GM21367 (cell line): ENCODE results near the gene NFIA.

Experiments
- ATAC-seq: cut with Tn5 transposase; IDR thresholded peaks from one replicate; pipeline ENCODE4 v1.9.1; 2021; ENCODE audit not compliant: unreplicated experiment

Gene NFIA

DNA sequence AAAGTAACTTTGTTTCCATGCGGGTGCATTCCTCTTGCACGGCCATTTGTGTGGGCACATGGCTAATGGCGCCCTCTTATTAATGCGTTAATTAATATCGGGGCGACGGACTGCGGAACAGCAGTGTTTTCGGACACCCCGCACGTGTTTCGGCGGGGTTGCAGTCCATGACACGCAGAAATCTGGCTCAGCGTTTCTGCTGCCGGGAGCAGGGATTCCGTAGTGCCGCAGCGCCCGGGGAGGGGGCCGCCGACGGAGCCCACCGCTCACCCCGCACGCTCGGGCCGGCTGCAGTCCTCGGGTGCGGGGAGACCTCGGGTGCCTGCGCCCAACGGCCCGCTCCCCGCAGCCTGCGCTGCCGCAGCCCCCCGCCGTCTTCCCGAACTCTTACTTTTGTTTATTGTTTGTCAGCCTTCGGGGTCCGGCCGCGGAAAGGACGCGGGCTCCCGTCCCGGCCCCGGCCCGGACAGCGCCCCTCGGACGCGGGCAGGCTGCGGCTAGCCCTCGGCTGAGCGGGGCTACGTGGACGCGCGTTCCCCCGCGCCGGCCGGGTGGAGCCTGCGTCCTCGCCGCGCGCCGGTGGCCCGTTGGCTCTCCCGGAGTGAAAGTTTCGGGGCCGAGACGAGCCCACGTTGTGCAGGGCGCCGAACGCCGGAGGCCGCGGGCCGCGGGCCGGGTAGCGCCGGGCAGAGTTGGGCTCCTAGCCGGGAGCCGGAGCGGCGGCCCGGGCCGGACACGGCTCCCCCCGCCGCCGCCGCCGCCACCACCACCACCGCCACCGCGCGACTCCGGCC, 849 bp downstream of the NFIA start:
- no peak for ATAC-seq

DNA sequence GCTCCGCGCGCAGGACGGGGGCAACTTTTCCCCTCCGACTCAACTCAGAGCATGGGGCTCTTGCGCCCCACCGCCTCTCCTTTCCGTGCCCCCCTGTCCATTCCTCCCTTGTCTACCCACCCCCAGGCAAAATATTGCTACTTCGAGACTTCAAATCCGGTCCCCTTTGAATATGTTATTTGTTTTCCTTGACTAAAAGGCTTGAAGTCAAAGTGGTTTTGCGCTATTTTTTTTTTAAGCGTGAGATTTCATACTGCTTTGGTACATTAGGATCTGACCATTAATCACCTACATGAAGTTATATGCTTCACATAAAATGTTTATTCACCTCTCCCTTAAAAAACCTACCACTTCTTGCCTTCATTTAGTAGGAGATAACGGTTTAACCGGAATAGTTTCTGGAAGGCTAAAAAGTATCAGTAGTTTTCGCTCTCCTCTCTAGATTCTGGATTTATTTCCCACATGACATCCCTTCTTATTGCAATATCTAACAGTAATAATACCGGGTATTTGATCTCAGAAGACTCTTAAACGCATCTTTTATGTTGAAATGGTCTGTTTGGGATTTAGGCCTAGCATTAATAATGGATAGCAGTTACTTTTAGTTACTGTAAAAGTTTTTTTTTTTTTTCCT, 1.6 kb downstream of the NFIA start:
- ATAC-seq: no peak

DNA sequence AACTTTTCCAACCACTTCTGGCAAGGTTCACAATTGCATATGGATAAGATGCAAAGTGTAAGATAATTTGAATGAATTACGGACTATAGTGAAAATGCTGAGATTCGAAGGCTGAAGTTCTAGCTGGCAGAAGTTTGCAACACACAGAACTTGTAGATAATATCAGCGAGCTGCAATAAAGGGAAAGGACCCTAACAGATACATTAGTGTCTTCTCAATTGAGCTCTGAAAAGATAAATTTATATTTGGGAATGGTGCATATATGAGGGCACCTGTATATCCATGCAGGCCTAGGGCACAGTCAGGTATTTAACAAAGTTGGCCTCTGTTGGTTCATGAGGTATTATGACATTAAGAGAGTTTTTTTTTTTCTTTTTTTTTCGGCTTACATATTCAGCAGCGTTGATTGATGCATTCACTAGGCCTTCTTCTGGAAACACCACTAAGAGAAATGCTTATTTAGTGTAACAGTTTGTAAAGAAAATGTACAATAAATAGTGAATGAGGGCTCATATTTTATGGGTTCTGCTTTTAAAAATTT, 2.2 kb downstream of the NFIA start:
- ATAC-seq: no peak

DNA sequence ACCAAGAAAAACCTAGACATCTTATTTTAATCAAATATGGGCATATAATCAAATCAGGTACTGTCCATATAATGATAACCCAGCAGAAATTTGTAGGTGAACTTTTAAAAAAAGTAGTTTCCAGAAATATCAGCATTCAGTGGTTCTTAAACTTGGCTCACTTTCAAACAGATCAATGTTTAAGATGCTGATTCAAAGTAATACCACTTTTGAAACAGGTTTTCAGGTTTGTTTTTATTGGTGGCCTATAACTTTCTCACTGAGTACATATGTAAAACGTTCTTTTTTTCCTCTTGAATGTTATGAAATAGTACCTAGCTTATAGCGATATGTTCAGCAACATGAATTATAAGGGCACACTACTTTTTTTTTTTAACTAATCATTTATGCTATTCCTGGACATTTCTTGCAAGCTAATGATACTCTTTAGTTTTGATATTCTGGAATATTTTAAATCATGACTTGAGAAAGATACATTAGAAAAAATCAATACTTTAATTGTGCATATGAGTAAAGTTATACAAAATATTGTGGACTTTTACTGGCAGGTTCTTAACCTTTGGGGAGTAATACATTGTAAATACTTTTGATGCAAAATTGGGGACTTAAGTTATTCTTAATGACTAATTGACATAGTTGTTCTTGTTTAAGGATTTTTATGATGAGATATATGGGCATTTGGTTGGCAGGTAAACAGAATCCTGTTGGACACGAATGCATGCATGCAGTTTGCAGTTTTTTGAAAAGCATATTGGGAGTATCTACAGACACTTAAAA, 3.0 kb downstream of the NFIA start:
- ATAC-seq: no peak

DNA sequence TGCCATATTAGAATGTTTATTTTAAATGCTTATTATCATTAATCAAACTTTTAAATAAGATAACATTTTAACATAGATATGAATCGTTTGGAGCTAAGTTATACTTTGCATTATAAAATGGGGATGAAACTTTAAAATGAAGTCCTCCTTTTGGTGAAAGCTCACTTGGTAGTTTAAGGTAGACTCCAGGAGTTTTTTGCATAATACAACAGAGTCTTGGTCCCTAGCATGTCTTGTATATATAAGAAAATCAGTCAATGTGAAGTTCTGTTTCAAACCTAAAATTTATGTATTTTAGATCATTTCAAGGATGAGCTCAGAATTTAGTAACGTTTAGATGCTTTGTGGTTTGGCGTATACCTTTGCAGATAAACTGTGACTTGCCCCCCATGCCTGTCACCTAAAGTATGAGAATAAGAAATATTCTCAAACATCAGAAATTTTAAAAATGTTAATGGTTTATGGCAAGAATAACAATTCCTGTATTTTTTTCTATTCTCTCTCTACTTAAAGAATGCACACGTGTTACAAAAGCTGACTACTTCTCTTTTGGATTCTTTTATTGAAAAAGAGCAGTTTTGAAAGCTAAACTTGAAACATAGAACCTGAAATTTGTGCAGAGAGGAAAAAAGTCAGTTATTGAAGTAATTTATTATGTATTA, 3.8 kb downstream of the NFIA start:
- no peak for ATAC-seq

DNA sequence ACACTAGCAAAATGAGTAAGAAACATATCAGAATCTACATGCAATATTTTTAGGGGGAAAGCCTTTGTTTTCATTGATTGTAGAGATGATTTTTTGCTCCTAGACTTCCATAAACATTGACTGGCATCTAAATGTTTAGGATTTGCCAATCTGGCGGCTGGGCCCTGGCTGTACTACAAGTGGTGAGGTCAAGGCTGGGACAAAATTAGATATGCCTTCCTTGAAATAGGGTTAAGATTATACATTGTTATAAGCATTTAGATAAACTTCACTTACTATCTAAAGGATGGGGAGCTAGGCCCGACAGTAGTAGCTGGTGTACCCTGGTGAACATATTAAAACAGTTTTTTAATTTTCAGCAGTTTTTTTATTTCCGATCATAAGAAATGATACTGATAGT, 5.2 kb downstream of the NFIA start:
- no peak for ATAC-seq

DNA sequence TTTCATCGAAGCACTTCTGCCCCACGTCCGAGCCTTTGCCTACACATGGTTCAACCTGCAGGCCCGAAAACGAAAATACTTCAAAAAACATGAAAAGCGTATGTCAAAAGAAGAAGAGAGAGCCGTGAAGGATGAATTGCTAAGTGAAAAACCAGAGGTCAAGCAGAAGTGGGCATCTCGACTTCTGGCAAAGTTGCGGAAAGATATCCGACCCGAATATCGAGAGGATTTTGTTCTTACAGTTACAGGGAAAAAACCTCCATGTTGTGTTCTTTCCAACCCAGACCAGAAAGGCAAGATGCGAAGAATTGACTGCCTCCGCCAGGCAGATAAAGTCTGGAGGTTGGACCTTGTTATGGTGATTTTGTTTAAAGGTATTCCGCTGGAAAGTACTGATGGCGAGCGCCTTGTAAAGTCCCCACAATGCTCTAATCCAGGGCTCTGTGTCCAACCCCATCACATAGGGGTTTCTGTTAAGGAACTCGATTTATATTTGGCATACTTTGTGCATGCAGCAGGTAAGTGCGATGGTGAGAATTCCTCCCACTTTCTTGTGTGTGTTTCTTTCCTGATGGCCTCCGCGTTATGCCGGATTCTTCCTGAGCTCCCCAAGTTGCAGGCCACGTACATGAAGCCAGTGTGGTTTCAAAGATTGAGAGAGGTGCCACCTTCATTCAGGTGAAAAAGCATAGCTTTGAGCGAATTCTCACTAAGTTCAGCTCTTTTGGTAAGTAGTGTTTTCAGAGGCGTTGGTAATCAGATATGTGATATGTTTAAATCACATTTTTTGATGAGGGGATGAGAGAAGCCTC, 6.0 kb downstream of the NFIA start:
- no peak for ATAC-seq

DNA sequence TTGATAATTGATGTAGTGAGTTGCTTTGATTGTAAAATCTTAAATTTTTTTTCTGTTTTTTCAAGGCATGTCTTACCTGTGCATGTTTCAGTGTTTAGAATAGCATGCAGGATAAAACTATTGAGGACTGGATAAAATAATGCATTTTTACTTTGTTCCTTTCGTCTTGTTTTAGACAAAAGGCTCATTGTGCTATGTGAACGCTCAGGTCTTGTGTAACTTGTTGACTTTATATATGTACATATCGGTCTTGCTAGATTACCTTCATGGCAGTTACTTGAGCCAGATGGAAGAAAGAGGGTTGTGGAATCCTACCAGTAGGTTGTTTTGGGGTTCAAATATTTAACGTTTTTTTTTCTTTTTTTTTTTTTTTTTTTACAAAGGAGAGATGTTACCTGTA, 7.0 kb downstream of the NFIA start:
- no peak for ATAC-seq

DNA sequence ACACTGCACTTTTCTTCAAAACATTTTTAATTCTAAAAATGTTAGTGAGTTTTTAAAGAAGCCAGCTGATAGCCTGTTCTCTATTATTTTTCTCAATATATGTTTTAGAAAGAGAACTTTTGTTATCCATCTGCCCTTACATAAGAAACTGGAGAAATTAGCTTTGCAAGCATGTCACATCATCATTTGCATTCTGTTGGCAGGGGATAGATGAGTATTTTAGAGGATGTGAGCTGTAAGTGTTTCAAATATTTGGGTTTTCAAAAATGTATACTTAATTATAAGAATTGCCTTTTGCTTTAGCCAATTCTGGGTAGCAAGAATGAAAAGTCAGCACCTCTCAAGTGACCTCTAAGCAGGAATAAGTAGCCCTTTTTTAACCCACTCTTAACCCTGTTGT, 7.4 kb downstream of the NFIA start:
- ATAC-seq: no peak

DNA sequence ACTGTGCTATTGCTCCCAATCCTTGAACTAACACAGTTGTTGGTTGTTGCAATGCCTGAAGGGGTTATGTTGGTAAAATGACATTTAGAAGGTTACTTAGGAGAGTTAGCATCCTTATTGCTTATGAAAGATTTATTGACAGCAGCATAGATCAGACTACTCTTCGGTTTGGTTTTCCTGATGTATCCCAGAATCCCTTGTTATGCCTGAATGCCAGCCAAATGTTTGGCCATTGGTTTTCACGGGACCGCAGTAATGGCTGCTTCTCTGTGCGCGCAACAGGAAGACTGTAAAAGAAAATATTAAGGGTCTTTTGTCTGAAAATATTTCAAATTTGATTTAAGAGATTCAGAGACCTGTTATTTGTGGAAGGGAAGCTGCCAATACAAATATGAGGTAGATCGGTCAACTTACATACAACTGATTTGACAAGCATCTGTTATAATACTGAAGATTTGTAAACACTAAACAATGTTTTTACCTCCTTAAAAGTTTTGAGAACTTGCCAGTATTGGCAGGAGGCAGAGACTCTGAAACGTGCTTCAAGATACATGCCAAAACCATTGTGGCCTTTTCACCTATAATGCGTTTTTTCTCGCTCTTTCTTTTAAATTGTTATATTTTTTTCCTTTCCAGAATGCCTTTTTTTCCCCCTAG, 8.3 kb downstream of the NFIA start:
- ATAC-seq: no peak

DNA sequence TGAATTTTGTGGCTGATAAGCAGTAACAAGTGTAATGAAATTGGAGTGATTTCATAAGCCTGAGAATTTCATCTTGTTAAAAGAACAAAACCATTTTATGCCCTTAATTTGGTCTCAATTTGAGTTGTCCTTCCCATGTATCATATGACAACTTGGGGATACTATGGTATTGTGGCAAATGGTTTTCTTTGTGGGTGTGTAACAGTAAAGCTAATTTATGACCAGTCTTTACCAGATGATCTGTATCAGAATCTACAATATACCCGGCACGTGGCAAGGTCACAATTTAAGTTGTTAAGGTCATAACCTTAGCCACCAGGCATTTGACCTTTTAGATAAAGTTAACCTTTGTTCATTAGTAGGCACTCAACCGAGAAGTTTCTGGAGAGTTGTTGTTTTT, 9.1 kb downstream of the NFIA start:
- no peak for ATAC-seq

DNA sequence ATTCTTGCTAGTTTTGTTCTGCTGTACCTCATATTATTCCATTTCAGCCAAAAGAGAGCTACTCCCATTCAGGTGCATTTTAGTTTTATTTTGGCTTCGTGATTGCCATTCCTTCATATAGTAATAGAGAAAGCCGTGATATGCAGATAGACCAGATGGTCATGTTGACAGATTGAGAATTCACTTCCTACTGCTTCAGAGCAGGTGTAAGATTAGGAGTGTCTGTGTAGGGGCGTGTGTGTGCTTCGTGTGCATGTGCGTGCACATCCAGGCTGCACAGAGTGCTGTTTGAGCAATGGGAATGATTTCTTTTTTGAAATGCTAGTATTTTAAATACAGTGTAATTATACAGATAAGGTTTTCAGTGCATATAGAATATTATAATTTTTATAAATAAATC, 10.3 kb downstream of the NFIA start:
- ATAC-seq: no peak

DNA sequence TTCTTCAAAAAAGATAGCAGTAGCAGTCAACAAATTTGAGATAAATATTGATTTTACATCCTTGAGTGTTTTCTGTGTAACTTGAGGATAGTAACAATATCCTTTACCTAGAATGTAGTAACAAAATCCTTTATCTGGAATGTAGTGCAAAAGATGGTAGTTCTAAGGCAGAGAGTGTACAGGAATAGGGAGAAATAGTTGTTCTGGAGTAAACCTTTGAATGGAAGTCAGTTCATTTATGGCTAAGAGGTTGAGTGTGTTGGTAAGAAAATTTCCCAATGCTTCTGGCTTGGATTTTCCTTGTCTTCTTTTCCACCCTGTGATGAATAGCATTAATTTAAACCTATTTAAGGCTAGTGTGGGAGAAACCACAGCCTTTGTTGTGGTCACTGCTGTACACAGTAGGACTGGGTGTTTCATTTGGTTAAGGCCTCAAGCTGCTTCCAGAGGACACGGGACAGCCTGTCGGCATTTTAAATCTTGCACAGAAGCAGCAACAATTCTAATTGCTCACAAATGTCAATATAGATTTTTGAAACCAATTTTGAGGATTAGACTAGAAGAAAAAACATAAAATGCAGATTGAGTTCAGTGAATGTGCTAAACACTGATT, 11.3 kb downstream of the NFIA start:
- no peak for ATAC-seq

DNA sequence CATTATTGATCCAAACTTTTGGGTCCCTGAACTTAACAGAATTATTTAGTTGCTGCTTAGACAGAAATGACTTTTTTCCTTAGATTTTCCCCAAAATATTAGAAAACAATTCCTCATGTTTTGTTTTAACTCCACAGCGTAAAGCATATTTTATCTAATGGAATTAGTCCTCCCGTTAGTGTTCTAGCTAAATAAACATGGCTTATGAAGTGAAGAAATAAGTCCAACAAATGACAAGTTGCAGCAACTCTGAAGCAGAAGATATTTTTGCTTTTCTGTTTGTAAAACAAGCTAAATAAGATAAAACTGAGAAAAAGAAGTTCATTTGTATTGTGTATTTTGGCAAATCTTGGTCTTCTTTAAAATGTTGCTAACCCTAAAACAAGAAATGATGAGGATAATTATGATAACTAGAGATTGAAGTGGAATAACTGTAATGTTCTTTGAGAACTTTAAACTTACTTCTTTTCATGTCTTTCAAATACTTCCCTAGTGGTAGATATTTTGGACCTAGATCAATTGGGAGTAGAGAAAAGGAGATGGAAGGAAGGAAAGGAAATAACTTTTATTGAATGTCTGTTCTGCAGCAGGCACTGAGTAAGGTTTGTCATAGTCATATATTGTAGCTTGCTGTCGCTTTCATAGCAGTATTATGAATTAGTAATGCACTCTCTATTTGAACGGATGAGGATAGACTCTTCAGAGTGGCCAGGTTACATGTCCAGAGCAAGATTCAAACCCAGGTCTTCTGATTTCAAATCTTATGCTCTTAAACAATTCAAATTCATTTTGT, 12.5 kb downstream of the NFIA start:
- no peak for ATAC-seq

DNA sequence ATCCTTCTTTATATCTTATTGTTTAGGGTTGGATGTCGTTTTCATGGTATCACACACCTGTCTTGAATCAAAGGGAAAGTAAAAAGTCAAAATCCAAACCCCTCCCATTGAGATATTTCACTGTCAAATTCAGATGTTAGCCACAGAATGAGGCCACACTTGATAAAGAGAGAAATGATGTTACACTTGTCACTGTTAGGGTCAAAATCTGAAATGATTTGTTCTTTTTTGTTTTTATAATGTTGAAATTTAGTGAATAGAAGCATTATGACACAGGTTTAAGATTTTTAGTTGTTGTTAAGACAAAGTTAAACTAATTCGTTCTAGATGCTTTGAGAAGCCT, 13.1 kb downstream of the NFIA start:
- no peak for ATAC-seq

DNA sequence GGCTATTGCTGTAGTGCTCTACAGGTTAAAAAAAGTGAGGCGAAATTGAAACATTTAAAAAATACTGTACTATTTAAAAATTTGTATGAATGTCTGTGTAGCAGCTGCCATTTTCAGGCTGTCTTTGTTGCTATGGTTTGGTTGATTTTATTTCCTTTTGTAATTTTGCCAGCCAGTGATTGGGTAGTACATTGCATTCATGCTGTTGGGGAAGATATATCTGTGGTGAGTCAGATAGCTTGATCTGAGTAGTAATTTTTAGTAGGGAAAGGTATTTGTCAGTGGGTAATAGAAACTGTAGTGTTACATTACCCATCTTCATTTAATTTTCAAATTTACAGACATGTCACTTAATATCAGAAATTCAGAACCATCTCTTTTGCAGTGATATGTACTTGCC, 15.0 kb downstream of the NFIA start:
- ATAC-seq: no peak

DNA sequence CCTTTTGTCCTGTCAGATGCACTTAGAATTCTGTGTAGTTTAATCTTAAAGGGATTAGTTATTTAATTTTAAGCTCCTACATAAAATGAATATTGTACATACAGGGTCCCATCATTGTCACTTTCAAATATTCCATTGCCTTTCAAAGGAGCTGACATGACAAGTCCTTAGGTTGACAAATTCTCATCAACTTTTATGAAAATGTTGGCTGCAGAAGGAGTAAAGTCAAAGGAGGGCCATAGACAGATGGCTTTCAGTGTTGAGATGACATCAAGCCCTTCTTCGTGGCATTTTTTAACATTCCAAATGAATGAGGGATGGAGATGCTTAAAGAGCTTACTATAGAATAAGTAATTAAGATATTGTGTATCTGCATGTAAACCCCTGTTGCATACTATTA, 15.4 kb downstream of the NFIA start:
- no peak for ATAC-seq

DNA sequence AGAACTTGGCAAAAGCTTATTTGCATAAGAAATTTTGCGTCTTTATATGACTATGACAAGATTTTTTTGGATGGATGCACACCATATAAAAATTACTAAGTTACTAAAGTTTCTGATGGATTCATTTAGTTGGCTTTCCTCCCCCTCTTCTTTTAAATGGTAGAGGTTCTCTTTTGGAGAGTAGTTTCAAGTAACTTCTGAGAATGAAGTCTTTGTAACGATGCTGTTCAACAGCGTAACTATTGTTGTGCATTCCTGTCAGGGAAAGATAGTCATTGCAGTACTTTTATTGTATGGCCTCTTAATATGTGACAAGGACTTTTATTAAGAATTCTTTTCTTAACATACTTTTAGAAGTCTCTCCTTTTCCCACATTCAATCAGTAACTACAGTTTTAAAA, 16.0 kb downstream of the NFIA start:
- ATAC-seq: no peak

DNA sequence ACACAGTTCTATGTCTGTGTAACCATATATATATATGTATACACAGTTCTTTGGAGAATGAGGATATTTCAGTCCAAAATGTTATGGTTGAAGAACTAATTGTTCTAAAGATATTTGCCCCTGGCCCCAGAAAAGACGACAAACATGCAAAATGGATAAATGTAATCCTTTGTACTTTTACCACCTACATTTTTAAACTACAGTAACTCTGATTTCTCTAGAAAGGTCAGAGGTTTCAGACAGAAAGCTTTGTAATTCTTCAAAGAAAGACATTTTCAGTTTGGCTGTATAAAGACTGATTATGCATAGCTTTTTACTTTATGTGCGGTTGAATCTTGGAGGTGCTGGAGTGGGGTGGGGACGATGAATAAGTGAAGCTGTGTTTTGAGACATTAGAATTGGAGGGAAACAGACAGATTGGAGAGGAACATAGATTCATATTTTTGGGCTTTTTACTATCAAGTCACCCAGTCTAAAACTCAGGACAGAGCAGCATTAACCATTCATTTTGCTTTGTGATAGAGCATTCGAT, 16.6 kb downstream of the NFIA start:
- ATAC-seq: no peak
